ENCODE results near the gene CACNA1B. TPM values are rescaled to one million over a fixed set of nuclear protein-coding genes. Genes with fewer than 3 reads are reported as not detected.

The CACNA1B gene
- total RNA-seq, 2 donors from 2014 or later = 0.26 to 0.99 TPM

DNA sequence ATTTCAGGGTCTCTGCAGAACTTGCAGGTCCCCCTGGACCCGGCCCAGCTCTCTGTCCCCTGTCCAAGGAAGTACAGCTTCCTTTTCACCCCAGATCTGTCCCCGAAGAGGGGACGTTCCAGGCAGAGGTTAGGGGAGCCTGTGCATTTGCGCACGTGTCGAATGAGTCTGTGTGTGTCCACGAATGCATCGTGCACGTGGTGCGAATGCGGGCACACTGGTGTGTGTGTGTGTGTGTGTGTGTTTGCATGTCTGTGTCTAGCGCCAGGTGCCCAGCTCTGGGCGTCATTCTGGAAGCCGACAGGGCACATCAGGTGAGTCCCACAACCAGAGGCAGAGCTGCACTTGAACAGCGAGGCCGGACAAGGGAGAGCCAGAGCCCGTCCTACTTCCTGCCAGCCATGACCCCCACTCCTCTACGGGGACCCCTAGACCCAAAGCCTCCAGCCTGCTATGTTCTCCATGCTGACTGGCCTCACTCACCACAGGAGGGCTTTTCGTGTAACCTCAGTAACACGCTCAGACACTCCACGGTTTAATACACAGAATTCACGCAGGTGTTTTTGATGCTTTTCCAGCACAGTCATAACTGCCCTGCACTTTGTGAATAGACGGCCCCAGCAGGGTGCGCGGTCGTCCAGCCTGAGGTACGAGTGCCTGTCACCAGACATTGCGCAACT is 41.3 kb upstream of the CACNA1B start:
- TF ChIP-seq POLR2A (IDR thresholded peaks at IDR 0.05) = no peak
- TF ChIP-seq, protein P1, sequence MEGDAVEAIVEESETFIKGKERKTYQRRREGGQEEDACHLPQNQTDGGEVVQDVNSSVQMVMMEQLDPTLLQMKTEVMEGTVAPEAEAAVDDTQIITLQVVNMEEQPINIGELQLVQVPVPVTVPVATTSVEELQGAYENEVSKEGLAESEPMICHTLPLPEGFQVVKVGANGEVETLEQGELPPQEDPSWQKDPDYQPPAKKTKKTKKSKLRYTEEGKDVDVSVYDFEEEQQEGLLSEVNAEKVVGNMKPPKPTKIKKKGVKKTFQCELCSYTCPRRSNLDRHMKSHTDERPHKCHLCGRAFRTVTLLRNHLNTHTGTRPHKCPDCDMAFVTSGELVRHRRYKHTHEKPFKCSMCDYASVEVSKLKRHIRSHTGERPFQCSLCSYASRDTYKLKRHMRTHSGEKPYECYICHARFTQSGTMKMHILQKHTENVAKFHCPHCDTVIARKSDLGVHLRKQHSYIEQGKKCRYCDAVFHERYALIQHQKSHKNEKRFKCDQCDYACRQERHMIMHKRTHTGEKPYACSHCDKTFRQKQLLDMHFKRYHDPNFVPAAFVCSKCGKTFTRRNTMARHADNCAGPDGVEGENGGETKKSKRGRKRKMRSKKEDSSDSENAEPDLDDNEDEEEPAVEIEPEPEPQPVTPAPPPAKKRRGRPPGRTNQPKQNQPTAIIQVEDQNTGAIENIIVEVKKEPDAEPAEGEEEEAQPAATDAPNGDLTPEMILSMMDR (IDR thresholded peaks at IDR 0.05) = no peak
- Histone ChIP-seq H3K27me3 (no peaks in the 10 kb centered on the region), H3K27ac (no peak overlapping the region), H3K36me3 (replicated peaks in 1 of 2; ENCODE audit: insufficient read depth in 1 of 2, low read depth in 2 of 2) (peaks cover 0 to 10% of the 10 kb centered on the region in 2 donors), H3K4me3 (no peak overlapping the region), H3K9me3 (peaks cover 0 to 4% (median 0%) of the 10 kb centered on the region in 3 donors), H3K4me1 (no peaks in the 10 kb centered on the region)
- ATAC-seq (no peak), DNase-seq (no peak)
- 92 to 93% methylated on average over 19 to 28 of the region's 28 CpGs for whole genome bisulfite sequencing, 2 donors
- intact Hi-C loops (cut with DNase I) = no loop called here

DNA sequence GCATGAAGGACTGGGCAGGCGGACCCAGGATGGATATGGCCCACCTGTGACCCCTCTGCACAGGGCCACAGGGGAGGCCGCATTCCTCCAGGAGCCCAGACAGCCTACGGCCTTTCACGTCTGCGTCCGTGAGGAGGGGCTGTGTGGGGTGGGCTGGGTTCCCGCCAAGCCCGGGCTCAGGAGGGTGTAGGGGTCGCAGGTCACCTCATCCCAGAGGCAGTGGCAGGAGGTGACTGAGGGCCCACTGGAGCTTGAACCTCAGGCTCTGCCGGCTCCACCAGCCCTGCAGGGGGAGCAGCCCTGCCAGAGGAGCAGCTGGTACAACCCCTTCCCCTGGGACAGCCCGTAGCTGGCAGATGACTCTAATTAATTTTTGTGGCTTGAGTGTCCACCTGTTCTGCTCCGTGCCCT is 40.7 kb upstream of the CACNA1B start:
- Histone ChIP-seq H3K27ac (no peak overlapping the region), H3K4me1 (no peaks in the 10 kb centered on the region), H3K27me3 (no peaks in the 10 kb centered on the region), H3K4me3 (no peak overlapping the region), H3K36me3 (replicated peaks in 1 of 2; ENCODE audit: insufficient read depth in 1 of 2, low read depth in 2 of 2) (peaks cover 0 to 10% of the 10 kb centered on the region in 2 donors), H3K9me3 (peaks cover 0 to 4% (median 0%) of the 10 kb centered on the region in 3 donors)
- no peak for DNase-seq
- intact Hi-C loops (cut with DNase I) = no loop called here
- 84 to 100% methylated on average over 1 to 10 of the region's 12 CpGs for WGBS, 2 donors
- TF ChIP-seq, protein P1 (IDR thresholded peaks at IDR 0.05) = no peak
- no peak for TF ChIP-seq POLR2A (IDR thresholded peaks at IDR 0.05)
- no peak for ATAC-seq

DNA sequence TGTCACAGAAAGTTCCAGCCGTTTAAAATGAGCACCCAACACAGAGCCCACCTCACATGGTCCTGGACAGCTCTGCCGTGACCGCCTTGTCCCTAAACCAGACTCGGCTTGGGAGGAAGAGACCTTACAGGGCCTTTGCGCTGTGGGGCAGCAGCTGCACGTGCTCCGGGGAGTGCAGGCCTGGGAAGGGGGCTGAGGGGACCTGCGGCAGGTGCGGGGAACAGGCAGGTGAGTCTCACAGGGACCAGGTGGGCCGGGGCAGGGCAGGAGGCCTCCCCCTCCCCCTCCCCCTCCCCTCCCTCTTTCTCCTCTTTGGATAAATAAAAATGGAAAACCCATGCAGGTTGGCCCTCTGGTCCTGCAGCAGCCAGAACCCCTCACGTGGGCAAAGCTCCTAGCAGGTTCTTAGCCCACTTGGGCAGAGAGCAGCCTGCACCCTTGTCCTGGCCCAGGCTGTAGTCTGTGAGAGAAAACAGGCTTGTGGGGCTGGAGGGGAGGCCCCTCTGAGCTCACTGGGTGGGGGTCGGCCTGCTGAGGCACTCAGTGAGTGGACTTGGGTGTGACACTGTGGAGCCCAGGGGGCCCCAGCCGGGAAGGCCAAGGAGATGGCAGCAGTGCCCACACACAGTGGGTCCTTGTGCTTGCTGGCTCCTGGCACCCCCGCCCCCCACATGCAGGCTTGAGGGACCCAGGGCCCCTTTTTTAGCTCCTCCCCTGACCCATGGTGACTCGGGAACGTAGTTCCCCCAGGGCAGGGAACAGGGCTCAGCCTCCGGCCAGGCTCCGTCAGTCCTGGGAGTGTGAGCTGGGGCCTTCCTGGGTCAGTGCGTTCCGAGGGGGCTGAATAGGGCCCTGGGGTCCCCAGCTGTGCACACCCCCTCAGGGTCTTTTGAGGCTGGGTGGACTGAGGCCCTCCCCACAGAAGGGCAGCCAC is 40.0 kb upstream of the CACNA1B start:
- H3K27me3 ChIP-seq = no peaks in the 10 kb centered on the region
- H3K4me1 ChIP-seq = no peaks in the 10 kb centered on the region
- no peak overlapping the region for H3K4me3 ChIP-seq
- H3K27ac ChIP-seq = no peak overlapping the region
- no peak for DNase-seq
- TF ChIP-seq POLR2A (IDR thresholded peaks at IDR 0.05) = no peak
- TF ChIP-seq, protein P1 (IDR thresholded peaks at IDR 0.05) = no peak
- H3K9me3 ChIP-seq = peaks cover 0 to 4% (median 0%) of the 10 kb centered on the region in 3 donors
- no peak for ATAC-seq
- 95% methylated on average over 11 to 17 of the region's 20 CpGs for WGBS, 2 donors
- intact Hi-C loops (cut with DNase I) = no loop called here
- peaks cover 0 to 10% of the 10 kb centered on the region in 2 donors for H3K36me3 ChIP-seq (replicated peaks in 1 of 2; ENCODE audit: insufficient read depth in 1 of 2, low read depth in 2 of 2)

DNA sequence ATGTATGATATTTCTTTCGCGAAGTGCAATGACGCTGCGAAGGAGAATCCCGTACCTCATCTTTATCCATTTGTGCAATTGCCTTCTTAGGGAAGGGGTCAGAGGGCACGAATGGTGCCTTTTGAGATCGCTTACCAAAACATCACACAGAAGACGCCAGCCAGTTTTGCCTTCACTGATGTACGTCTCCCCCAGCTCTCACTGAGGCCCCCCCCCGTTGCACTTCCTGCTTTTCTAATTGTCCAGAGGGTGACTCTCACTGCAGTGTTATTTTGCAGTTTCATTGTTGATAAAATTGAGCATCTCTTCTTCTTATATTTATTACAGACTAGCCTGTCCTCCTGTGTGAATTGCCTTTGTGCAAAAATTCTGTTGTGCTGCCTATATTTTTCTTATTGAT is 39.0 kb upstream of the CACNA1B start:
- intact Hi-C loops (cut with DNase I) = no loop called here
- Histone ChIP-seq H3K27me3 (no peaks in the 10 kb centered on the region), H3K4me3 (no peak overlapping the region), H3K36me3 (replicated peaks in 1 of 2; ENCODE audit: insufficient read depth in 1 of 2, low read depth in 2 of 2) (peaks cover 0 to 9% of the 10 kb centered on the region in 2 donors), H3K27ac (no peak overlapping the region), H3K9me3 (peaks cover 0 to 4% (median 0%) of the 10 kb centered on the region in 3 donors), H3K4me1 (no peaks in the 10 kb centered on the region)
- DNase-seq = no peak
- TF ChIP-seq, protein P1 (IDR thresholded peaks at IDR 0.05) = no peak
- no peak for TF ChIP-seq POLR2A (IDR thresholded peaks at IDR 0.05)
- no peak for ATAC-seq
- 95 to 96% methylated on average over 10 of the region's 10 CpGs for WGBS, 2 donors
